Measurements from ENCODE around the gene RXFP1.

RXFP1 gene

DNA sequence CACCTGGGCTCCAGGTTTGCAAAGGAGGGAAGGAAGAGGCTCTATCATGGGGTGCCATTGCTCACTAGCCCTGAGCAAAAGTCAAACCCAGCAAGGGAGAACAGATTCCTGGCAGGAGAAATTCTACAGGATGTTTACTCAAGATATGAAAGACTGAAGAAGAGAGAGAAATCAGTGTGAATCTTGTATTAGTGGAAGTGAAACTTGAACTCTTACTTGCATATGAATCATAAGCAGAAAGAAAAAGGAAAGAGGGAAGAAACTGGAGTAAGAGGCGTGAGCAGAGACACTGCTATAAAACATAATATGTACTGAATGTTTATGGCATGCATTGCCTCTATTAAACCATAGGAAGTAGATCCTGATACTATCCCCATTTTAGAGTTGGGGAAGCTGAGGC is 89.1 kb downstream of the RXFP1 start:
- in situ Hi-C loops (cut with MboI; ENCODE audit: low pct_unique_long_range_greater_than_20kb, low sequenced_read_pairs, unreplicated experiment), result loop anchor here (10.0 kb wide), 1 partner anchor 346 kb away; no protein-coding TSS in a partner anchor
- peak; percentile 9 for DNase-seq (ENCODE audit: low spot score)
- TF ChIP-seq, protein P1, sequence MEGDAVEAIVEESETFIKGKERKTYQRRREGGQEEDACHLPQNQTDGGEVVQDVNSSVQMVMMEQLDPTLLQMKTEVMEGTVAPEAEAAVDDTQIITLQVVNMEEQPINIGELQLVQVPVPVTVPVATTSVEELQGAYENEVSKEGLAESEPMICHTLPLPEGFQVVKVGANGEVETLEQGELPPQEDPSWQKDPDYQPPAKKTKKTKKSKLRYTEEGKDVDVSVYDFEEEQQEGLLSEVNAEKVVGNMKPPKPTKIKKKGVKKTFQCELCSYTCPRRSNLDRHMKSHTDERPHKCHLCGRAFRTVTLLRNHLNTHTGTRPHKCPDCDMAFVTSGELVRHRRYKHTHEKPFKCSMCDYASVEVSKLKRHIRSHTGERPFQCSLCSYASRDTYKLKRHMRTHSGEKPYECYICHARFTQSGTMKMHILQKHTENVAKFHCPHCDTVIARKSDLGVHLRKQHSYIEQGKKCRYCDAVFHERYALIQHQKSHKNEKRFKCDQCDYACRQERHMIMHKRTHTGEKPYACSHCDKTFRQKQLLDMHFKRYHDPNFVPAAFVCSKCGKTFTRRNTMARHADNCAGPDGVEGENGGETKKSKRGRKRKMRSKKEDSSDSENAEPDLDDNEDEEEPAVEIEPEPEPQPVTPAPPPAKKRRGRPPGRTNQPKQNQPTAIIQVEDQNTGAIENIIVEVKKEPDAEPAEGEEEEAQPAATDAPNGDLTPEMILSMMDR (IDR thresholded peaks at IDR 0.05; ENCODE audit: extremely low read depth, insufficient read depth, missing control alignments), result no peak

DNA sequence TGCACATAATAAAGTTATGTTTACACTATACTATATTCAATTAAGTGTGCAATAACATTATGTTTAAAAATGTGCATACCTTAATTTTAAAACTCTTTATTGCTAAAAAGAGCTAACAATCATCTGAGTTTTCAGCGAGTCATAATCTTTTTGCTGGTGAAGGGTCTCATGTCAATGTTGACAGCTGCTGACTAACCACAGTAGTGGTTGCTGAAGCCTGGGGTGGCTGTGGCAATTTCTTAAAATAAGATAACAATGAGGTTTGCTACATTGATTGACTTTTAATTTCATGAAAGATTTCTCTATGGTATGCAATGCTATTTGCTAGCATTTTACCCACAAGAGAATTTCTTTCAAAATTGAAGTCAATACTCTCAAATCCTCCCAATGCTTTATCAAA is 91.4 kb downstream of the RXFP1 start:
- TF ChIP-seq, protein P1 (IDR thresholded peaks at IDR 0.05; ENCODE audit: extremely low read depth, insufficient read depth, missing control alignments), result no peak
- in situ Hi-C loops (cut with MboI; ENCODE audit: low pct_unique_long_range_greater_than_20kb, low sequenced_read_pairs, unreplicated experiment), result loop anchor here (10.0 kb wide), 1 partner anchor 348 kb away; no protein-coding TSS in a partner anchor
- no peak for DNase-seq (ENCODE audit: low spot score)

DNA sequence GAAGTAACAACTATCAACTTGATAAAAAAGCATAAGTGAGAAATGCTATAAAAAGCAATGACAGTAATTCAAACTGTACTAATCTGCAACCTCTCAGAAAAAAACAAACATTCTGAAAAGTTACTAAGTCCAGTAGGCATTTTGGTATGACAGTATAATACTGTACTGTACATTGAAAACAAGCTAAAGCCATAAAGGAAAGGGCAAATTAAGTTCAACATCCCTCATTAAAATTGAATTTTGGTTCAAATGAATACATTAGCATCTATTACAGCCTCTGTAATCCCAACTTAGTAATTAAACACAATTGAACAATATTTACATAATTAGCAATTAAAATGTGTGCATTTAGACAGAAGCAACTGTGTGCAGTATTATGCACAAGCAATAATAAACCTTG is 96.3 kb downstream of the RXFP1 start:
- no peak for DNase-seq (ENCODE audit: low spot score)
- TF ChIP-seq, protein P1 (IDR thresholded peaks at IDR 0.05; ENCODE audit: extremely low read depth, insufficient read depth, missing control alignments), result no peak
- in situ Hi-C loops (cut with MboI; ENCODE audit: low pct_unique_long_range_greater_than_20kb, low sequenced_read_pairs, unreplicated experiment), result loop anchor here (10.0 kb wide), 1 partner anchor 353 kb away; no protein-coding TSS in a partner anchor

DNA sequence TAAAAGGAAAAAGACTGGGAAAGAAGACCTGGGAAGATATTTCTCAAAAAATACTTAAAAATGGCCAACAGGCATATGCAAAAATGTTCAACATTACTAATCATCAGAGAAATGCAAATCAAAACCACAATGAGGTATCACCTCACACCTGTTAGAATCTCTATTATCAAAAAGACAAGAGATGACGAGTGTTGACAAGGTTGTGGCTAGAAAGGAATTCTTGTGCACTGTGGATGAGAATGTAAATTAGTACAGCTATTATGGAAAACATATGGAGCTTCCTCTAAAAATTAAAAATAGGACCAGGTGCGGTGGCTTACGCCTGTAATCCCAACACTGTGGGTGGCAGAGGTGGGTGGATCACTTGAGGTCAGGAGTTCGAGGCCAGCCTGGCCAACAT is 100.0 kb downstream of the RXFP1 start:
- TF ChIP-seq, protein P1 (IDR thresholded peaks at IDR 0.05; ENCODE audit: extremely low read depth, insufficient read depth, missing control alignments), result no peak
- in situ Hi-C loops (cut with MboI; ENCODE audit: low pct_unique_long_range_greater_than_20kb, low sequenced_read_pairs, unreplicated experiment), result no loop called here
- no peak for DNase-seq (ENCODE audit: low spot score)

DNA sequence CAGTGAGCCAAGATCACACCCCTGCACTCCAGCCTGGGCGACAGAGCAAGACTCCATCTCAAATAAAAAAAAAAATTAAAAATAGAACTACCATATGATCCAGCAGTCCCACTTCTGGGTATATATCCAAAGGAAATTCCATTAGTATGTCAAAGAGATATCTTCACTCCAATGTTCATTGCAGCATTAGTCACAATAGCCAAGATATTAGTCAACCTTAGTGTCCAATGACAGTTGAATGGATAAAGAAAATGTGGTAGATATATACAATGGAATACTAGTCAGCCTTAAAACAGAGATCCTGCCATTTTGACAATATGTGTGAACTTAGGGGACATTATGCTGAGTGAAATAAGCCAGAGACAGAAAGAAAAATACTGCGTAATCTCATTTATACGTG is 100.6 kb downstream of the RXFP1 start:
- TF ChIP-seq, protein P1 (IDR thresholded peaks at IDR 0.05; ENCODE audit: extremely low read depth, insufficient read depth, missing control alignments), result no peak
- in situ Hi-C loops (cut with MboI; ENCODE audit: low pct_unique_long_range_greater_than_20kb, low sequenced_read_pairs, unreplicated experiment), result no loop called here
- no peak for DNase-seq (ENCODE audit: low spot score)

DNA sequence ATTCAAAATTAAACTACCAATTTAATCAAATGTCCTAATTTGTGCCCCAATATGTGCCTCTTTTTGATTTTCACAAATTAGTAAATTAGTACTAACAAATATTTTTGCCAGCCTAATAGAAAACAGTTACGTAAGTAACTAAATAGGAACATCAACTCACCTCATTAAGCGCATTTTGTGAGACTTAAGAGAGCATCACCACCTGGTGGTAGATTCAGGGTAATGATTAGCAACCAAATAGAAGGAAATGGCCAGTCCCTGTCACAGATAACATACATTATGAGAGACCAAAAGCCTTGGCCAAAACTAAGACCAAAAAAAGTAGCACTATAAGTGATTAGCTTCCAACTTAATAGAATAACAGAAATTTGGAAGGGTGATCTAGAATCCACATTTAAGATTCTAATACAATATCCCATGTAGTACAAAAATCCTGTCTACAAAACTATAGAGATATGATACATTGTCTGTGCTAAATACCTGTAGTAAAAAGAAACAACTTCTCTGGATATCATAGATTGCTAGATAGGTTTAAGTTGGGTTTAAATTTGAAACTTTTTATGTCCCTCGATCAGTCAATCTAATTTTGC is 103.3 kb downstream of the RXFP1 start:
- in situ Hi-C loops (cut with MboI; ENCODE audit: low pct_unique_long_range_greater_than_20kb, low sequenced_read_pairs, unreplicated experiment), result loop anchor here (25.0 kb wide), 1 partner anchor 638 kb away; no protein-coding TSS in a partner anchor
- TF ChIP-seq, protein P1 (IDR thresholded peaks at IDR 0.05; ENCODE audit: extremely low read depth, insufficient read depth, missing control alignments), result peak; percentile 66
- peak; percentile 24 for DNase-seq (ENCODE audit: low spot score)

Measured in GM13977 (cell line).